ENCODE results near the gene CYB5B.

- no peak for TF ChIP-seq CTCF (conservative IDR thresholded peaks at IDR 0.05; ENCODE audit: low read length)
- TF ChIP-seq EZH2phosphoT487 (IDR thresholded peaks at IDR 0.05; ENCODE audit: borderline replicate concordance, low read depth, low read length) = no peak
These were observed 17.6 kb upstream of the CYB5B start for GRCh38 chr16:69406780-69407331.

Measured in OCI-LY7 (cell line).